Spleen (tissue), 11 donors: ENCODE data around the gene MCM5. TPM values are rescaled to one million over a fixed set of nuclear protein-coding genes. Genes with fewer than 3 reads are reported as not detected.
A peak's percentile ranks its signal among the peaks of the same experiment; 100 is the strongest.

Source experiments
- DNase-seq: peaks from one replicate; pipeline ENCODE4 v3.0.0-alpha.2; 2020
- H3K27ac ChIP-seq, 8 donors: fragments of 200-600 bp; sonication (generic) in 7 of 8; 1 replicate in 4 of 8; 2 replicates in 4 of 8; pipeline versions ENCODE4 v1.5.0 to v1.8.0; 2016 to 2021; ENCODE audit warnings: inconsistent platforms in 4 of 8, mild to moderate bottlenecking in 4 of 8, moderate library complexity in 1 of 8
- H3K27me3 ChIP-seq, 7 donors: fragments of 200-600 bp; sonication (generic) in 6 of 7; replicated peaks in 1 of 7; 1 replicate in 4 of 7; 2 replicates in 3 of 7; pipeline versions ENCODE4 v1.5.0 to v1.8.0; 2016 to 2021; ENCODE audit warnings: inconsistent platforms in 3 of 7, mild to moderate bottlenecking in 1 of 7
- H3K36me3 ChIP-seq, 6 donors: fragments of 200-600 bp; sonication (generic) in 5 of 6; 1 replicate in 4 of 6; 2 replicates in 2 of 6; pipeline versions ENCODE4 v1.5.0 to v1.8.0; 2016 to 2021; ENCODE audit warnings: inconsistent platforms in 2 of 6
- H3K4me1 ChIP-seq, 6 donors: fragments of 200-600 bp; sonication (generic) in 5 of 6; 1 replicate in 3 of 6; 2 replicates in 3 of 6; pipeline versions ENCODE4 v1.5.0 to v1.8.0; 2016 to 2021; ENCODE audit warnings: inconsistent platforms in 3 of 6
- H3K4me3 ChIP-seq, 8 donors: fragments of 200-600 bp; sonication (generic) in 7 of 8; 1 replicate in 4 of 8; 2 replicates in 4 of 8; pipeline versions ENCODE4 v1.5.0 to v1.8.0; 2016 to 2021; ENCODE audit warnings: inconsistent platforms in 4 of 8, mild to moderate bottlenecking in 4 of 8, moderate library complexity in 2 of 8
- H3K9me3 ChIP-seq, 8 donors: fragments of 200-600 bp; sonication (generic) in 7 of 8; 1 replicate in 4 of 8; 2 replicates in 4 of 8; pipeline versions ENCODE4 v1.5.0 to v1.8.0; 2016 to 2021; ENCODE audit warnings: inconsistent platforms in 4 of 8
- POLR2A ChIP-seq, 3 donors: fragments of 450-650 bp; IDR thresholded peaks; one replicate each; pipeline ENCODE4 v1.5.1; 2017; ENCODE audit warnings: antibody characterized with exemption in 3 of 3, mild to moderate bottlenecking in 1 of 3
- POLR2AphosphoS5 ChIP-seq, 3 donors: sonication (generic); formaldehyde crosslinking; IDR thresholded peaks; one replicate each; pipeline ENCODE4 v1.5.1; 2017; ENCODE audit warnings: antibody characterized with exemption in 3 of 3
- WGBS, 5 donors: extraction: QIAGEN DNeasy Blood & Tissue Kit in 3 of 5; methylation state at CpG; one replicate each; pipeline versions ENCODE4 v1.1.5 to v1.1.7; 2013 to 2018; 5-methylcytosine and 5-hydroxymethylcytosine counted together
- intact Hi-C: fragments of 100-400 bp; cut with DNase I; formaldehyde crosslinking; loops from one replicate; pipeline ENCODE4 v1.15.0; 2023; ENCODE audit warnings: low total_unique reads
- polyA plus RNA-seq, 3 donors: library from polyadenylated mRNA; stranded (reverse); fragments of 200-250 nt; gene quantifications; one replicate each; pipeline ENCODE4 v1.2.1, GENCODE V29; 2013
- total RNA-seq, 7 donors: library from RNA; depleted of rRNA in 3 of 7; stranded (reverse); fragments of >200 nt in 3 of 7; fragmentation: NEBNext Ultra II Directional in 4 of 7; extraction: Animal tissue kit (Norgen Biotek cat#: 25700) in 4 of 7; gene quantifications; one replicate each; pipeline versions ENCODE4 v1.1.0 to v1.2.1, GENCODE V29; 2016 to 2021
- TF ChIP-seq, protein P1 (sequence below), 11 experiments: fragments of 200-600 bp in 7 of 11; fragments of 450-650 bp in 4 of 11; sonication (generic) in 4 of 11; IDR thresholded peaks in 8 of 11; conservative IDR thresholded peaks in 3 of 11; 1 replicate in 7 of 11; 2 replicates in 4 of 11; pipeline versions ENCODE4 v1.4.0 to v1.8.0; 2016 to 2021; ENCODE audit warnings: antibody characterized with exemption in 11 of 11, inconsistent platforms in 4 of 11, mild to moderate bottlenecking in 1 of 11
- donor health status: healthy with polysubstance abuse.
- donor health status: DM: no; HTN: no; CAD: no; lungs with moderate emphysema.
- donor health status: DM: no; HTN: no; CAD: no.
- donor health status: Bipolar disorder and iron deficiency.
- donor health status: healthy.
- donor health status: DM: no; HTN: no; CAD: no.
- donor health status: DM: yes; HTN: yes; CAD: no.

MCM5 gene
- total and polyA plus RNA-seq, 10 donors: 45.2 to 96.3 (median 56.5) TPM

DNA sequence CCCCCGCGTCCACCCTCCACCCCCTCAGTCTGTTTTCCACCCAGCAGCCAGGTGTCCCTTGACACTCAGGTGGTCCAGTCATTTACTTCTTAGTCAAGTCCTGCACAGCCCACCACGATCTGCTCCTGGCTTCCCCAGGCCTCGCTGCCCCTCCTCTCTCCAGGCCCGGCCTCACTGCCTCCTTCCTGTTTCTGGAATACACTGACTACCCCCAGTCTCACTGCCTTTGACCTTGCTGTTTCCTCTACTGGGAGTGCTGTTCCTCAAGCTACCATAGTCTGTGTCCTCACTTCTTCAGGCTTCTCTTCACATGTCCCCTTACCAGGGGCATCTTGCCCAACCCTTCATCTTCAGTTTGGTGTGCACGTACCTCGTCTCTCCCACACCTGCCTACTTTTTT is 7.4 kb downstream of the MCM5 start:
- H3K36me3 ChIP-seq: peaks cover 0 to 100% (median 88%) of the 10 kb centered on the region in 6 donors
- intact Hi-C loops: loop anchor here (10.0 kb wide), 1 partner anchor 53 kb away; no protein-coding TSS in a partner anchor
- peaks cover 6 to 87% (median 42%) of the 10 kb centered on the region in 6 donors for H3K4me1 ChIP-seq

DNA sequence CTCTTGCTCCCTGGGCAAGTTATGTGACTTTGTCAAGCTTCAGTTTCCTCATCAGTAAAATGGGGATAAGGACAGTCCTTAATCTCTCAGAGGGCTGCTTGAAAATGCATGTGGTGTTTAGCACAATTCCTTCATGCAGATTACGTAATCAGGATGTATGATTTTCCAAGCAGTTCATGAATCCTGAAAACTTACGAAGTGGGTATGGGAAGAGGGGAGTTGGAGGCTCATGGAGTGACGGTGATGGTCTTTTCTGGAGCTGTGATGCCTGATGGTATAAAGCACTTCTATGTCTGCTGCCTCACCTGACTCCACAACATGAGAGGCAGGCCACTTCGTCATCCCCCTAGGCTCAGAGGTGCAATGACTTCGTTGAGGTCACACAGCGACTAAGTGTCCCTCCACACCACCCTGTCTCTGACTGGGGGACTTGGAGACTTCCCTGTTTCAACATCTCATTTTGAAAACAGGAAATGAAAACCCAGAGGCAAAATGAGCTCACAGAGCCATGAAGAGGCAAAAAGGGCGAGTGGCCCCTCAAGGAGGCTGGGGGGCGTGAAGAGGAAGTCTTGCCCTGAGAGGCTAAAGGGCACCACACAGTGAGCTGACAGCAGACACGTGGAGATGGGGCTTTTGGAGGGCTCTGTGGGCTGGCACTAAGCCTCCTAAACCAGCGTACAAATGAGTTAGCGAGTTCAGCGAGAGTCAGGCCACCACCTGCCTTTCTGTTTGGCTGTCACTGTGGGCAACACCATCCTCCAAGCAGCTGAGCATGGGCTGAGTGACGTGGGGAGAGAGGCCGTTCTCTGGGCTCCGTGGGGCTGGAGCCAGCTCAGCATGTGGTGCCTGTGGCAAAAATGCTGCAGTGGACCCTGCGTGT is 10.1 kb downstream of the MCM5 start:
- peak overlapping the region; percentile 49 to 88 (median 78) for H3K27ac ChIP-seq

More for the DNA sequence above, 7.4 kb downstream of the MCM5 start:
- peak in 1 of 3 donors; percentile 19 for TF ChIP-seq POLR2AphosphoS5 (IDR thresholded peaks at IDR 0.05)
- TF ChIP-seq POLR2A (IDR thresholded peaks at IDR 0.05): no peak
- TF ChIP-seq, protein P1, sequence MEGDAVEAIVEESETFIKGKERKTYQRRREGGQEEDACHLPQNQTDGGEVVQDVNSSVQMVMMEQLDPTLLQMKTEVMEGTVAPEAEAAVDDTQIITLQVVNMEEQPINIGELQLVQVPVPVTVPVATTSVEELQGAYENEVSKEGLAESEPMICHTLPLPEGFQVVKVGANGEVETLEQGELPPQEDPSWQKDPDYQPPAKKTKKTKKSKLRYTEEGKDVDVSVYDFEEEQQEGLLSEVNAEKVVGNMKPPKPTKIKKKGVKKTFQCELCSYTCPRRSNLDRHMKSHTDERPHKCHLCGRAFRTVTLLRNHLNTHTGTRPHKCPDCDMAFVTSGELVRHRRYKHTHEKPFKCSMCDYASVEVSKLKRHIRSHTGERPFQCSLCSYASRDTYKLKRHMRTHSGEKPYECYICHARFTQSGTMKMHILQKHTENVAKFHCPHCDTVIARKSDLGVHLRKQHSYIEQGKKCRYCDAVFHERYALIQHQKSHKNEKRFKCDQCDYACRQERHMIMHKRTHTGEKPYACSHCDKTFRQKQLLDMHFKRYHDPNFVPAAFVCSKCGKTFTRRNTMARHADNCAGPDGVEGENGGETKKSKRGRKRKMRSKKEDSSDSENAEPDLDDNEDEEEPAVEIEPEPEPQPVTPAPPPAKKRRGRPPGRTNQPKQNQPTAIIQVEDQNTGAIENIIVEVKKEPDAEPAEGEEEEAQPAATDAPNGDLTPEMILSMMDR (IDR thresholded peaks at IDR 0.05 in 8 of 11, conservative IDR thresholded peaks at IDR 0.05 in 3 of 11): no peak
- Histone ChIP-seq H3K27ac (peak overlapping the region in 3 of 8 donors; percentile 79 to 87 (median 83)), H3K4me3 (no peak overlapping the region), H3K27me3 (no peaks in the 10 kb centered on the region), H3K9me3 (no peaks in the 10 kb centered on the region)
- WGBS, 5 donors: 65 to 71% (median 69%) methylated on average over 7 of the region's 7 CpGs
- no peak for DNase-seq

GRCh38 chr22:35410663-35411034 is 10.7 kb downstream of the MCM5 start:
- H3K9me3 ChIP-seq: no peaks in the 10 kb centered on the region
- peaks cover 0 to 100% (median 91%) of the 10 kb centered on the region in 6 donors for H3K36me3 ChIP-seq
- H3K4me1 ChIP-seq: peaks cover 6 to 66% (median 30%) of the 10 kb centered on the region in 6 donors
- no peak for TF ChIP-seq POLR2A (IDR thresholded peaks at IDR 0.05)
- no peak for TF ChIP-seq POLR2AphosphoS5 (IDR thresholded peaks at IDR 0.05)
- TF ChIP-seq, protein P1 (IDR thresholded peaks at IDR 0.05 in 8 of 11, conservative IDR thresholded peaks at IDR 0.05 in 3 of 11): no peak
- no peak for DNase-seq
- peak overlapping the region in 1 of 8 donors; percentile 36 for H3K4me3 ChIP-seq
- intact Hi-C loops: no loop called here
- 75 to 93% (median 83%) methylated on average over 6 of the region's 6 CpGs for WGBS, 5 donors
- H3K27ac ChIP-seq: peak overlapping the region; percentile 49 to 88 (median 78)
- no peaks in the 10 kb centered on the region for H3K27me3 ChIP-seq

More for the DNA sequence above, 10.1 kb downstream of the MCM5 start:
- TF ChIP-seq, protein P1 (IDR thresholded peaks at IDR 0.05 in 8 of 11, conservative IDR thresholded peaks at IDR 0.05 in 3 of 11): no peak
- peak; percentile 74 to 82 (median 77) for TF ChIP-seq POLR2AphosphoS5 (IDR thresholded peaks at IDR 0.05)
- Histone ChIP-seq H3K36me3 (peaks cover 0 to 100% (median 90%) of the 10 kb centered on the region in 6 donors), H3K27me3 (no peaks in the 10 kb centered on the region), H3K4me1 (peaks cover 6 to 68% (median 30%) of the 10 kb centered on the region in 6 donors), H3K9me3 (no peaks in the 10 kb centered on the region), H3K4me3 (peak overlapping the region in 1 of 8 donors; percentile 36)
- intact Hi-C loops: loop anchor here (10.0 kb wide), 1 partner anchor 55 kb away; no protein-coding TSS in a partner anchor
- WGBS, 5 donors: 42 to 61% (median 44%) methylated on average over 16 of the region's 16 CpGs
- DNase-seq: peak; percentile 92

- H3K27ac ChIP-seq: peak overlapping the region; percentile 49 to 88 (median 78)
Observed at GRCh38 chr22:35411102-35411501, 11.2 kb downstream of the MCM5 start.

More at GRCh38 chr22:35411102-35411501, 11.2 kb downstream of the MCM5 start:
- no peaks in the 10 kb centered on the region for H3K27me3 ChIP-seq
- H3K4me3 ChIP-seq: peak overlapping the region in 1 of 8 donors; percentile 36
- peak; percentile 82 for DNase-seq
- WGBS, 5 donors: 65 to 74% (median 67%) methylated on average over 7 of the region's 7 CpGs
- peaks cover 0 to 100% (median 94%) of the 10 kb centered on the region in 6 donors for H3K36me3 ChIP-seq
- TF ChIP-seq POLR2A (IDR thresholded peaks at IDR 0.05): no peak
- TF ChIP-seq POLR2AphosphoS5 (IDR thresholded peaks at IDR 0.05): peak in 1 of 3 donors; percentile 52
- TF ChIP-seq, protein P1 (IDR thresholded peaks at IDR 0.05 in 8 of 11, conservative IDR thresholded peaks at IDR 0.05 in 3 of 11): peak in 10 of 11 experiments; percentile 13 to 59 (median 48)
- intact Hi-C loops: no loop called here
- H3K9me3 ChIP-seq: no peaks in the 10 kb centered on the region
- H3K4me1 ChIP-seq: peaks cover 6 to 66% (median 30%) of the 10 kb centered on the region in 6 donors
